Activated naive CD4-positive, alpha-beta T cell treated with anti-CD3 and anti-CD28 coated beads, Interleukin-2, amount 50 U/mL, for 24 hours (primary cell): ENCODE measurements around the gene A1BG.
"Not testable (repeated sequence)": the region's sequence is repeated elsewhere in the genome, so short reads cannot be mapped to it uniquely, and the experiment has no call there.

ENCODE experiments used
- H3K27ac Mint-ChIP-seq: one replicate; pipeline ENCODE4 v1.8.0; 2021; ENCODE audit warnings: mild to moderate bottlenecking, mixed read lengths
- H3K27me3 Mint-ChIP-seq: one replicate; pipeline ENCODE4 v1.8.0; 2021; ENCODE audit warnings: mixed read lengths
- H3K36me3 Mint-ChIP-seq: one replicate; pipeline ENCODE4 v1.8.0; 2021; ENCODE audit warnings: mixed read lengths
- H3K4me1 Mint-ChIP-seq: one replicate; pipeline ENCODE4 v1.8.0; 2021; ENCODE audit warnings: mixed read lengths
- H3K4me3 Mint-ChIP-seq: one replicate; pipeline ENCODE4 v1.8.0; 2021; ENCODE audit warnings: mild to moderate bottlenecking, mixed read lengths
- H3K9me3 Mint-ChIP-seq: one replicate; pipeline ENCODE4 v1.8.0; 2021; ENCODE audit warnings: mixed read lengths

The A1BG gene

GRCh38 chr19:58392945-58393724, 39.8 kb upstream of the A1BG start:
- Mint-ChIP-seq H3K36me3 (peaks cover 28% of the 10 kb centered on the region), H3K27ac (no peak overlapping the region), H3K4me3 (peak overlapping the region; percentile 36), H3K9me3 (no peaks in the 10 kb centered on the region), H3K4me1 (peaks cover 32% of the 10 kb centered on the region), H3K27me3 (peaks cover 1% of the 10 kb centered on the region)

DNA sequence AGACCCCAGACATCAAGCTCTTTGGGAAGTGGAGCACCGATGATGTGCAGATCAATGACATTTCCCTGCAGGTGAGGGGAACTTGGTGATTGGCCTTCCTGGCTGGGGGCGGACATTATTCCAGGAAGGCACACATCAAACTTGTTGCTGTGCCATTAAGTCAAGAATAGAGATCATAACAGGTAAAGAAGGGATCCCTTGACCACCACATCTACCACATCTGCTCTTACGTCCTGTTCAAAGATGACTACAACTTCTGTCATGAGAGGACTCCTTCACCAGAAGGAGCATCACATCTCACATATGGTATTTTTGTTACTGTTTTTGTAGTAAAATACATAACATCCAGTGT, 34.9 kb upstream of the A1BG start:
- no peaks in the 10 kb centered on the region for H3K27me3 Mint-ChIP-seq
- H3K36me3 Mint-ChIP-seq, result peaks cover 20% of the 10 kb centered on the region
- no peaks in the 10 kb centered on the region for H3K9me3 Mint-ChIP-seq
- peaks cover 31% of the 10 kb centered on the region for H3K4me1 Mint-ChIP-seq
- H3K27ac Mint-ChIP-seq, result peak overlapping the region; percentile 68
- peak overlapping the region; percentile 96 for H3K4me3 Mint-ChIP-seq

DNA sequence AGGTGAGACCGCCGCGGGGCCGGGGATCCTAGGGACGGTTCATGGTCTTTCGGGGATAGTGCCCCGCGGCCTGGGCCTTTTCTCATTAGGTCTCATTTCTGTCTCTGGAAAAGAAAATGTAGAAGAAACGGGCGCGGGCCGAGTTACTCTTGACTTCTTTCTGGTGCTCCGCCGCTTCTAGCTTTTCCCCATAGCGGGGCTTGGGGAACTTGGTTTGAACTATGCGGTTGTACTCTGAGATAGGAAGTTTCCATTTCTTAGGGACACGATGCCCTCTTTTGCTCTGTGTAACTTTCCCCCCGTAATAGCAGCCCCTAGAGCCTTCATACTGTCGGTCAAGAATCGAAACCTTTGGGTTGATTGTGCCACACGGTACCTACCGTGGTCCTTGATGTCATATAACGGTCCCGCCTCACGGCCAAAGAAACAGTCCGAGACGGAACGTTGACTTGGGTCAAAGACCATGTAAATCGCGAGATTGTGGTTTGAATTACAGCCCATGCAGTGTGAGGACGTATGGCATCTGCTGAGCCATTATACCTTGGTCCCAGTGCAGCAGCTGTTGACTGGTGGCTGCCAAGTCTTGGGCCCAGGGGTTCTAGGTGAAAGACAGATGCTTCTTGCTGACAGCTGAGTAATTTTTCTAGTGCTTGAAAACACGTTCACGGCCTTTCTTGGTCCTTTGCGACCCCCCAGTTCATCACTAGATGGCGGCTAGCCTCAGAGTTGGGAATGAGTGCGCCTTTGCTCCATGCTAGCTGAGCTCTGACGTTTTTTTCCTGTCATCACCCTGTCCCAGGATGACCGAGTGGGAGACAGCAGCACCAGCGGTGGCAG, 34.3 kb upstream of the A1BG start:
- no peaks in the 10 kb centered on the region for H3K9me3 Mint-ChIP-seq
- H3K36me3 Mint-ChIP-seq, result peaks cover 18% of the 10 kb centered on the region
- no peaks in the 10 kb centered on the region for H3K27me3 Mint-ChIP-seq
- peaks cover 31% of the 10 kb centered on the region for H3K4me1 Mint-ChIP-seq
- peak overlapping the region; percentile 96 for H3K4me3 Mint-ChIP-seq
- peak overlapping the region; percentile 99 for H3K27ac Mint-ChIP-seq

DNA sequence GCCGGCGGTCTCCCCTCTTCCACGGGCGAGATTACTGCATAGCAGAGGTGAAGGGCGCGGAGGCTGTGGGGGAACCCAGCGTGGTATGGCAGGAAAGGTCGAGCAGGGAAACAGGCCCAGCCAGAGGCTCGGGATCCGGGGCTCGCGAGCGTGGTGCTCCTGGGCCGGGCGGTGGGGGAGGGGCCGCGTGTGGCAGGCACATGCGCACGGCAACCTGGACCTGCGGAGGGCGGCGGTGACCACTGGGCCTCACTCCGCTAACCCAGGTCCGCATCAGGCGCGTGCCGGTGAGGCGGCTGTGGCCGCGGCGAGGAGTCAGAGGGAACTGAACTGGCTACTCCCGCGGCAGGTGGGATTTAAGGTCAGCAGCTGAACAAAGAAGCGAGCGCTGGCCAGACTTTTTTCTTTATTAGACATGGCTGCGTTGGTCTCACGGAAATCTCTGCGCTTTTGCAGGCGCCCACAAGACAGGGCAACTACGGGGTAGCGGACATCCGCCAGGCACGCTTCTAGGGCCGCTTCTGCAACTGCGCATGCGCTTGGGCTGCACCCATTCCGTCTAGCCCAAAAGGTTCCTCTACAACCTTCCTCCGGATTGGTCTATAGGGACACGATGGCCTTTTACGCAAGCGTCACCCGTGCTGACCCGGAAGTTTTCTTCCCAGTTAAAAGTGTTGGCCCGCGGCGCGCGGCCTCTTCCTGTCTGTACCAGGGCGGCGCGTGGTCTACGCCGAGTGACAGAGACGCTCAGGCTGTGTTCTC, 33.5 kb upstream of the A1BG start, which contains the start of gene RPS5:
Gene RPS5 (plus strand): TSS at position 694 of the 762 bp plus-strand sequence. CDS start 869 bp downstream, outside the sequence.
- Mint-ChIP-seq H3K4me3 (peak within 1 kb of the TSS; percentile 96), H3K27me3 (no peaks in the 10 kb centered on the region), H3K27ac (peak within 1 kb of the TSS; percentile 99), H3K36me3 (peaks cover 16% of the 10 kb centered on the region), H3K4me1 (peaks cover 35% of the 10 kb centered on the region), H3K9me3 (no peaks in the 10 kb centered on the region)

GRCh38 chr19:58385891-58386575, 32.7 kb upstream of the A1BG start:
- Mint-ChIP-seq H3K27me3 (no peaks in the 10 kb centered on the region), H3K4me1 (peaks cover 38% of the 10 kb centered on the region)

DNA sequence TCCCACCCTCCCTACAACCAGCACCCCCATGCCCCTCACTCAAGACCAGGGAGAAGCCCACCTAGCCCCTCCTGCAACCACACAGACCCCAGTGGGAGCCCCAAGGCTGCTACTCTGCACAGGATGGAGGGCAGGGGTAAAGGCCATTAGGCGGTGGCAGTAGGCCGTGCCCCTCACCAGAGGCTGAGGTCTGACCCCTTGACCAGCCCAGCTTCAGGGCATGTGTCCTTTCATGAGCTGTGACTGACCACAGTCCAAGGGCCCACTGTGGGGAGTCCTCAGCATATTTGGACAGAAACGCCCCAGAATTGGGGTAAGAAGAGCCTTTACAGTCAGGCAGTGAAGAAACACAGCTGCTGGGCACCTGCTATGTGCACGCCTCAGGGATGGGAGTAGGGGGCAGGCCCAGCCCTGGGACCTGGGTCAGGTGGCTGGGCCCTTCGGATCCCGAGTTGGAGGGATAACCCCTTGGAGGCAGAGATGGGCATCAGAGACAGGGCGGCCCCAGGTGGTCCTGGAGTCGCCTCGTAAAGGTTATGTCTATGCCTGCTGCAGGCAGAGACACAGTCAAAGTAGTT, 32.1 kb upstream of the A1BG start:
- Mint-ChIP-seq H3K9me3 (no peaks in the 10 kb centered on the region), H3K4me3 (peak overlapping the region; percentile 96), H3K4me1 (peaks cover 33% of the 10 kb centered on the region), H3K36me3 (peaks cover 13% of the 10 kb centered on the region), H3K27me3 (no peaks in the 10 kb centered on the region), H3K27ac (peak overlapping the region; percentile 99)

More at GRCh38 chr19:58385891-58386575, 32.7 kb upstream of the A1BG start:
- H3K27ac Mint-ChIP-seq, result peak overlapping the region; percentile 99
- no peaks in the 10 kb centered on the region for H3K9me3 Mint-ChIP-seq
- peaks cover 16% of the 10 kb centered on the region for H3K36me3 Mint-ChIP-seq
- peak overlapping the region; percentile 96 for H3K4me3 Mint-ChIP-seq

- H3K9me3 Mint-ChIP-seq, result no peaks in the 10 kb centered on the region
- no peak overlapping the region for H3K27ac Mint-ChIP-seq
- H3K36me3 Mint-ChIP-seq, result peaks cover 6% of the 10 kb centered on the region
- H3K4me1 Mint-ChIP-seq, result peaks cover 31% of the 10 kb centered on the region
- H3K27me3 Mint-ChIP-seq, result no peaks in the 10 kb centered on the region
- peak overlapping the region; percentile 36 for H3K4me3 Mint-ChIP-seq
Observed at GRCh38 chr19:58382997-58383603, 29.8 kb upstream of the A1BG start.

GRCh38 chr19:58381460-58382212, 28.3 kb upstream of the A1BG start:
- Mint-ChIP-seq H3K27ac (peak overlapping the region; percentile 93), H3K36me3 (no peaks in the 10 kb centered on the region), H3K27me3 (no peaks in the 10 kb centered on the region), H3K9me3 (no peaks in the 10 kb centered on the region), H3K4me3 (peak overlapping the region; percentile 95), H3K4me1 (peaks cover 27% of the 10 kb centered on the region)

DNA sequence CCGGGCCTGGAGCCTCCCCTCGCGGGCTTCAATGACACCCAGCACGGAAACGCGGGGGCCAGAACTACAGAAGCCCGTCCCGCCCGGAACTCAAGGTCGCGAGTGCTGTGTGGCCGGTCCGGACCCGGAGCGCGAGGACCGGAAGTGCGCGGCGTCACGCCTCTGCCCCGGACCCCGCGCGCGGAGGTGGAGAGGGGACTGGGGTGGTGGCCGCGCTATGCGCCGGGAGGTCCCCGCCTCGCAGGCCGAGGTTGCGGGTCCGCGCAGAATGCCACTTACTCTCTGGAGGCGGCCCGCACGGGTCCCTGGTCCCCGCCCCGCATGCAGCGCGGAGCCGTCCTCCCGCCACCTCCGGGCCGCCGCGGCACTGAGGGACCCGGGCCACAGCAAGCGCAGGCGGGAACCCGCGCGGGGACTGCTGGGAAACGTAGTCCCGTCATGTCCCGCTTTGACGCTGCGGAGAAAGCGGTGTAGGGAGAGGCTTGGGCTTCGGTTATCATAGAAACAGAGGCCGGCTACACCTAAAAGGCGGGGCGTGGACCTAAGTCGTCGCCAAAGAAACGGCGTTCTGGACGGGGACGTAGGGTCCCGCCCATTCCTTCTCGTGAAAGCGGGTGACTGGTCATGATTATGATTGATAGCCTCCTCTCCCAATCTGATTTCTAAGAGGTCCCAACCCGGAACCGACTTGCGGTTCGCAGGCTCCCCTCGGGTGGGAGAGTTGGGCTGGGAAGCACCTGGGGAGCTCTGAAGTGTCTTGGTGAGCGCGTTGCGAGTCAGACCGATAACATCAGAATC, 27.6 kb upstream of the A1BG start, which contains the start of gene ZNF837:
Gene ZNF837 (minus strand): TSS at position 369 of the 798 bp plus-strand sequence. CDS start 11,698 bp downstream, outside the sequence.
- Mint-ChIP-seq H3K36me3 (no peaks in the 10 kb centered on the region), H3K27ac (peak within 1 kb of the TSS; percentile 97), H3K27me3 (no peaks in the 10 kb centered on the region), H3K4me3 (peak within 1 kb of the TSS; percentile 95), H3K9me3 (no peaks in the 10 kb centered on the region), H3K4me1 (peaks cover 26% of the 10 kb centered on the region)

DNA sequence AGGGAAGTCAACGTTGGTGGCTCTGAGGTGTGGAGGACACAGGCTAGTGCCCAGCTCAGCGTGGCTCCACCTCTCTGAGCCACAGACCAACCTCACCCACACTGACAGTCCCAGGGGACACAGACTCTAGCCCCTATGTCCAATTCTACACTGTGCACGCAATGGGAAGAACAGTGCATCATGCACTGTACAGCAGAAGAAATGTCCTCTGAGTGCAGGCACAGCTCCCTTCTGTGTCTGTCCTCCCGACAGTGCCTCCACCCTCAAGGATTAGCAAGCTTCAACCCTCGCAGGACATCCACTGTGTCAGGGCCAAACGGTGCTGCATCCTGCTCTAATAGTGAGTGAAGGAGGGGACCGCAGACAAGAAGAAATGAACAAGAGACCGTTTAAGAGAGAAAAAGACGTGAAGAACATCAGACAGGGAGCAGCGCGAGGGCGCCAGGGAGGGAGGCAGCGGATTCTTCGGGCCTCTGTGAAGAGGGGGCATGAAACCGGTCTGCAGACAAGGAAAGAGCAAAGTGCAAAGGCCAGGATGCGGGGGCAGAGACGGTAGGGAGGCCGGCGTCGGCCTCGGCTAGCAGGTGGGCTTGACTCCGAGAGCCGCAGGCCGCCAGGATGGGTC, 26.9 kb upstream of the A1BG start:
- peak overlapping the region; percentile 95 for H3K4me3 Mint-ChIP-seq
- no peaks in the 10 kb centered on the region for H3K36me3 Mint-ChIP-seq
- no peaks in the 10 kb centered on the region for H3K9me3 Mint-ChIP-seq
- H3K27ac Mint-ChIP-seq, result peak overlapping the region; percentile 97
- H3K27me3 Mint-ChIP-seq, result no peaks in the 10 kb centered on the region
- H3K4me1 Mint-ChIP-seq, result peaks cover 20% of the 10 kb centered on the region

DNA sequence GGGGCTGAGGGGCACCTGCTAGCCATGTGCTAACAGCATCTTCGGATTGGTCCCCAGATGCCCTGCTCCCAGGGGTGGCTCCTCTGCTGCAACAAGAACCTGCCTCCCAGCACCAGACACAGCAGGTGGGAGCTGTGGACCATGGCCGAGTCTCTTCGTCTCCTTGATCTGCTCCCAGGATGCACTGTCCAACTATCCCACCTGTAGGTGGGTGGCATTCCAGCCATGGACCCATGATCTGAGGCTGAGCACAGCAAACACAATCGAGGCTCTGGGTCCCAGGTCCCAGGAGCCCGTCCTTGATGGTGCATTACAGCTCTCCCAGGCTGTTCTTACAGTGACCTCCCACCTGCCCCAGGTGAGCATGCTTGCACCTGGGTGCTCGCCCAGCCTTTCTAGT, 26.0 kb upstream of the A1BG start:
- Mint-ChIP-seq H3K36me3 (no peaks in the 10 kb centered on the region), H3K27me3 (no peaks in the 10 kb centered on the region), H3K27ac (peak overlapping the region; percentile 23), H3K4me1 (peaks cover 20% of the 10 kb centered on the region), H3K4me3 (peak overlapping the region; percentile 95), H3K9me3 (no peaks in the 10 kb centered on the region)

DNA sequence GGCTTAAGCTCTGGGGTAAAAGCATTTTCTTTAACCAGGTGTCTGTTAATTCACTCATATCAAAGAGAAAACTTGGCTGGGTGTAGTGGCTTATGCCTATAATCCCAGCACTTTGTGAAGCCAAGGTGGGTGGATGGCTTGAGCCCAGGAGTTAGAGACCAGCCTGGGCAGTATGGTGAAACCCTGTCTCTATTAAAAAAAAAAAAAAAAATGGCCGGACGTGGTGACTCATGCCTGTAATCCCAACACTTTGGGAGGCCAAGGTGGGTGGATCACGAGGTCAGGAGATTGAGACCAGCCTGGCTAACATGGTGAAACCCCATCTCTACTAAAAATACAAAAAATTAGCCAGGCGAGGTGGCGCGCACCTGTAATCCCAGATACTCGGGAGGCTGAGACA, 23.4 kb upstream of the A1BG start:
- H3K9me3 Mint-ChIP-seq, H3K36me3 Mint-ChIP-seq, H3K27ac Mint-ChIP-seq, H3K4me3 Mint-ChIP-seq, H3K27me3 Mint-ChIP-seq: not testable (repeated sequence)
- H3K4me1 Mint-ChIP-seq, result peaks cover 16% of the 10 kb centered on the region

DNA sequence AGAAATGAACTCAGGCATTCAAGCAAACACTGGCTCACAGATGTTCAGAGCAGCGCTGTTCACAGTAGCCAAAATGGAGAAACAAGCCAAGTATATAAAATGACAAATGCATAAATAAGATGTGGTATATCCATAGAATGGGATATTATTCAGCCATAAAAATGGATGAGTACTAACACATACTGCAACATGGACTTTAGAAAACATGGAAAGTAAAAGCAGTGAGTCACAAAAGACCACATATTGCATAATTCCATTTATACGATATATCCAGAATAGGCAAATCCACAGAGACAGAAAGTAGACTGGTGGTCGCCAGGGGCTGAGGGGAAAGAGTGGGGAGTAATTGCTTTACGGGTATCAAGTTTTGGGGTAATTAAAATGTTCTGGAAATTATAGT, 20.9 kb upstream of the A1BG start:
- Mint-ChIP-seq H3K4me1 (no peaks in the 10 kb centered on the region), H3K9me3 (no peaks in the 10 kb centered on the region), H3K27ac (no peak overlapping the region), H3K27me3 (no peaks in the 10 kb centered on the region), H3K4me3 (no peak overlapping the region), H3K36me3 (no peaks in the 10 kb centered on the region)
